Measurements from ENCODE around the gene SEMA5B. TPM values are rescaled to one million over a fixed set of nuclear protein-coding genes. Genes with fewer than 3 reads are reported as not detected.

Gene SEMA5B
- total RNA-seq, 1 donor from 2014 or later: 1.1 TPM

DNA sequence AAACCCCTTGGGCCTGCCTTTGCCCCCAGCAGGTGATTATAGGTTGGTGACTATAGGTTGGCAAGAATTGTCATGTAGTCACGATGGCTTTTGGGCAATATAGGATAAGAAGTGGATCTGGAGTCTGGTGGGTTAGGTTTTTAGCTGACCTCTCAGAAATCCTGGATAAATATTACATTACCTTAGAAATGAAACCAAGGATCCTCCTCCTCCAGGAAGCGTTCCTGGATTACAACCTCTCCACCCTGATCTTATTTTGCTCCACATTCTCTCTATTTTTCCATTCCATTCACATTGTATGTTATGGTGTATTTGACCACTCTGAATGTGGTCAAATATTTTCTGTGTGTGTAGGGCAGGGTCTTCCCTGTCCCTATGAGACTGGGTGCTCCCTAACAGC lies 82.3 kb downstream of the SEMA5B start:
- TF ChIP-seq, protein P1, sequence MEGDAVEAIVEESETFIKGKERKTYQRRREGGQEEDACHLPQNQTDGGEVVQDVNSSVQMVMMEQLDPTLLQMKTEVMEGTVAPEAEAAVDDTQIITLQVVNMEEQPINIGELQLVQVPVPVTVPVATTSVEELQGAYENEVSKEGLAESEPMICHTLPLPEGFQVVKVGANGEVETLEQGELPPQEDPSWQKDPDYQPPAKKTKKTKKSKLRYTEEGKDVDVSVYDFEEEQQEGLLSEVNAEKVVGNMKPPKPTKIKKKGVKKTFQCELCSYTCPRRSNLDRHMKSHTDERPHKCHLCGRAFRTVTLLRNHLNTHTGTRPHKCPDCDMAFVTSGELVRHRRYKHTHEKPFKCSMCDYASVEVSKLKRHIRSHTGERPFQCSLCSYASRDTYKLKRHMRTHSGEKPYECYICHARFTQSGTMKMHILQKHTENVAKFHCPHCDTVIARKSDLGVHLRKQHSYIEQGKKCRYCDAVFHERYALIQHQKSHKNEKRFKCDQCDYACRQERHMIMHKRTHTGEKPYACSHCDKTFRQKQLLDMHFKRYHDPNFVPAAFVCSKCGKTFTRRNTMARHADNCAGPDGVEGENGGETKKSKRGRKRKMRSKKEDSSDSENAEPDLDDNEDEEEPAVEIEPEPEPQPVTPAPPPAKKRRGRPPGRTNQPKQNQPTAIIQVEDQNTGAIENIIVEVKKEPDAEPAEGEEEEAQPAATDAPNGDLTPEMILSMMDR (IDR thresholded peaks at IDR 0.05; ENCODE audit: unreplicated experiment): no peak
- peaks cover 5% of the 10 kb centered on the region for H3K4me1 Mint-ChIP-seq (ENCODE audit: unreplicated experiment)
- DNase-seq (ENCODE audit: low spot score): no peak
- H3K9me3 Mint-ChIP-seq (ENCODE audit: unreplicated experiment): no peaks in the 10 kb centered on the region
- H3K4me3 Mint-ChIP-seq (ENCODE audit: unreplicated experiment): no peak overlapping the region
- peaks cover 2% of the 10 kb centered on the region for H3K27me3 Mint-ChIP-seq (ENCODE audit: unreplicated experiment)
- H3K36me3 Mint-ChIP-seq (ENCODE audit: low read depth, unreplicated experiment): no peaks in the 10 kb centered on the region
- H3K27ac Mint-ChIP-seq (ENCODE audit: unreplicated experiment): no peak overlapping the region

DNA sequence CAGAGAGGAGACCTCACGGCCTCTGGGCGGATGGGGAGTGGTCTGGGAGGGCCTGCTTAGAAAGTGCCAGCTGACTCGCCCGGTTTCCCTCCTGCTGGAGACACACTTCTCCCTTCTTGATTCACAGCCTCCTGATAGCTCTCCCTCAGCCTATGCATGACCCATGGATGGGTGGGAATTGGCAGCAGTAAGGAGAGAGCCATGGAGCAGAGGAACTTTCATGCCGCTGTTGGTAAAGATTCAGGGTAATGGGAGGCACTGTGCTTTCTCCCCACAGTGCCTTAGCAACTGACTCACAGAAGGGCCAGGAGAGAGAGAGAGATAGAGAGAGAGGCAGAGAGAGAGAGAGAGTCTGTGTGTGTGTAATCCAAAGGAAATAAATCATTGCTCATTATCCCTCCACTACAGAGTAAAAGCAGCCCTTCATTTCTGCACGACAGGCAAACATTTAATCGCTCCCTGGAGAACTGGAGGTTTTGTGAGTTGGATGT lies 82.8 kb downstream of the SEMA5B start:
- TF ChIP-seq, protein P1 (IDR thresholded peaks at IDR 0.05; ENCODE audit: unreplicated experiment): no peak
- Mint-ChIP-seq H3K4me3 (ENCODE audit: unreplicated experiment) (no peak overlapping the region), H3K27ac (ENCODE audit: unreplicated experiment) (no peak overlapping the region), H3K36me3 (ENCODE audit: low read depth, unreplicated experiment) (no peaks in the 10 kb centered on the region), H3K9me3 (ENCODE audit: unreplicated experiment) (no peaks in the 10 kb centered on the region), H3K27me3 (ENCODE audit: unreplicated experiment) (peaks cover 2% of the 10 kb centered on the region), H3K4me1 (ENCODE audit: unreplicated experiment) (peaks cover 5% of the 10 kb centered on the region)
- no peak for DNase-seq (ENCODE audit: low spot score)

DNA sequence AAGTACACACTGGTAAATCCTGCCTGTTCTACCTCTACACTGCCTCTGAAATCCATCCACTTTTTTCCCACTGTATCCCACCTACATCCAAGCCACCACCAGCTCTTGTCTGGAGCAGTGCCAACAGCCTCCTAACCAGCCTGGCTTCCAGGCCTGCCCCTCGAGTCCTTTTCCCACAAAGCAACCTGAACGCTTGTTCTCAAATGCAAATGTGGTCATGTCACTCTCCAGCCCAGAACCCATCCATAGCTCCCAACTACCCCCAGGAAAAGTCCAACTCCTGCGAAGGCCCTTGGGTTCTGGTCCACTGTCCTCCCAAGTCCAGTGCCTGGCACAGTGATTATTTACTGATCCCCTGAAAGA lies 83.8 kb downstream of the SEMA5B start:
- TF ChIP-seq, protein P1 (IDR thresholded peaks at IDR 0.05; ENCODE audit: unreplicated experiment): no peak
- no peak for DNase-seq (ENCODE audit: low spot score)
- Mint-ChIP-seq H3K27me3 (ENCODE audit: unreplicated experiment) (peaks cover 2% of the 10 kb centered on the region), H3K4me1 (ENCODE audit: unreplicated experiment) (peaks cover 5% of the 10 kb centered on the region), H3K27ac (ENCODE audit: unreplicated experiment) (no peak overlapping the region), H3K4me3 (ENCODE audit: unreplicated experiment) (no peak overlapping the region), H3K36me3 (ENCODE audit: low read depth, unreplicated experiment) (no peaks in the 10 kb centered on the region), H3K9me3 (ENCODE audit: unreplicated experiment) (no peaks in the 10 kb centered on the region)

DNA sequence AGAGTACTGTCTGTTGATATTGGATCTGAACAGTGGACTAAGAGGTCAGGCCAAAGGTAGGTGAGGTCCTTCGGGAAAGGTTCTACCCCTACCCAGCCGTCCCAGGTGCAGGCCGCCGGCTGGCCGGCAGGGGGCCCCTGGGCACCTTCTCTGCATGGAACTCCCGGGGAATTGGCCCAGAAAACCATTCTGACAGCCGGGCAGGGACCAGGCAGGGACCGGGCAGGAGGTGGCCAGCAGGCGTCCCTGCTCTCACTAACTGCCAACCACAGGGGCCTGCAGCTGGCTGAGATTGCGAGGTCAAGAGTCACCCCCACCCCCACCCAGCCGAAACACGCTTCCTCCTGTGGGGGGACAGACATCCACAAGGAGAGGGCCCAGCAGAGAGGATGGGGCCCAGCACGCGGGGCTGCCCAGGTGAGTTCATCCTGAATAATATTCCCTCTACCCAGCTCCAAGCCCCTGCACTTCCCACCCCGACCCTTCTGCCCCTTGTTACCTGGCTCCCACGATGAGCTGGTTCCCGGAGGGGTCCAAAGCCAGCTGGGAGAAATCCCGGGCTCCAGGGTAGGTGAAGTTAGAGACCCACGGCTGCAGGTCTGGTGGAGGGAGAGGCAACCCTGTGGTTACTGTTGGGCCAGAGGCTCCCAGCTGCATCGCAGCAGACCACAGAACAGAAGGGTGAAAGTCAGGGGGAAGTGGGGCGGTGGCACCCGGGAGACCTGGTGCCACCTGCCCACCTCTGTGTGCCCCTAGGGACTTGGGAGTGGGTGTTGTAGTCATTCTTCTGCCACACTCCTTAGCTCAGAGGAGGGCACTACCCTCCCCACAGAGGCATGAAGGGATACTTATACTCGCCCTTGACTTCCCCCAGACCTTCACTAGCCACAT lies 84.4 kb downstream of the SEMA5B start:
- H3K36me3 Mint-ChIP-seq (ENCODE audit: low read depth, unreplicated experiment): no peaks in the 10 kb centered on the region
- TF ChIP-seq, protein P1 (IDR thresholded peaks at IDR 0.05; ENCODE audit: unreplicated experiment): peak; percentile 96
- peaks cover 5% of the 10 kb centered on the region for H3K4me1 Mint-ChIP-seq (ENCODE audit: unreplicated experiment)
- H3K27me3 Mint-ChIP-seq (ENCODE audit: unreplicated experiment): peaks cover 2% of the 10 kb centered on the region
- DNase-seq (ENCODE audit: low spot score): peak; percentile 95
- H3K27ac Mint-ChIP-seq (ENCODE audit: unreplicated experiment): no peak overlapping the region
- no peaks in the 10 kb centered on the region for H3K9me3 Mint-ChIP-seq (ENCODE audit: unreplicated experiment)
- no peak overlapping the region for H3K4me3 Mint-ChIP-seq (ENCODE audit: unreplicated experiment)

DNA sequence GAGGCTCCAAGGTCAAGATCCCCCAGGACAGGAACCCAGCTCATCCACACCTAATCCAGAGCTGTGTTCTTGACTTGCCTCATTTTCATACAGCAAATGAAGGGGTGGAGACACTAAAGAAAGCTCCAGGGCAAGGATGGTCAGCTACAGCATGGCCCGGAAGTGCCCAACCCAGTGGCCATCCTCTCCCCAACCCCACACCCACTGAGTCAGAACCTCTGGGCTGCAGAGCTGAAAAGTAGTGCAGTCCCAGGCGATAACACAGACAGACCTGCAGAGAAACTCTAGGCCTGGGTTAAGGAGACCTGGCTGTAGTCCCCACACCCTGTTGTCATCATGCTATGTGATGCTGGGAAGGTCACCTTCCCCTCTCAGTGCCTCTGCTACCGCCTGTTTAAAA lies 85.3 kb downstream of the SEMA5B start:
- H3K9me3 Mint-ChIP-seq (ENCODE audit: unreplicated experiment): no peaks in the 10 kb centered on the region
- peaks cover 5% of the 10 kb centered on the region for H3K4me1 Mint-ChIP-seq (ENCODE audit: unreplicated experiment)
- no peak overlapping the region for H3K4me3 Mint-ChIP-seq (ENCODE audit: unreplicated experiment)
- TF ChIP-seq, protein P1 (IDR thresholded peaks at IDR 0.05; ENCODE audit: unreplicated experiment): no peak
- H3K36me3 Mint-ChIP-seq (ENCODE audit: low read depth, unreplicated experiment): no peaks in the 10 kb centered on the region
- no peak for DNase-seq (ENCODE audit: low spot score)
- H3K27ac Mint-ChIP-seq (ENCODE audit: unreplicated experiment): no peak overlapping the region
- peaks cover 4% of the 10 kb centered on the region for H3K27me3 Mint-ChIP-seq (ENCODE audit: unreplicated experiment)
